C4-2B (cell line): ENCODE data around the gene STRADB.
"Not testable (repeated sequence)": the region's sequence is repeated elsewhere in the genome, so short reads cannot be mapped to it uniquely, and the experiment has no call there.

Experiments
- H3K27ac ChIP-seq: fragments of 450-650 bp; 2 replicates; pipeline ENCODE4 v1.5.1; 2017
- CTCF ChIP-seq: fragments of 450-650 bp; conservative IDR thresholded peaks from 2 replicates; pipeline ENCODE4 v1.5.1; 2017; ENCODE audit warnings: mild to moderate bottlenecking
- ZFX ChIP-seq: fragments of 450-650 bp; IDR thresholded peaks from 2 replicates; pipeline ENCODE4 v1.6.1; 2017

Gene STRADB

GRCh38 chr2:201419057-201419635, 32.4 kb upstream of the STRADB start:
- no peak overlapping the region for H3K27ac ChIP-seq
- TF ChIP-seq ZFX (no peak), CTCF (peak; percentile 29)

GRCh38 chr2:201419986-201420385, 31.6 kb upstream of the STRADB start:
- no peak for TF ChIP-seq CTCF
- no peak for TF ChIP-seq ZFX
- no peak overlapping the region for H3K27ac ChIP-seq

- H3K27ac ChIP-seq = no peak overlapping the region
- TF ChIP-seq ZFX (no peak), CTCF (no peak)
Observed at GRCh38 chr2:201420442-201421113, 31.0 kb upstream of the STRADB start.

- TF ChIP-seq ZFX = no peak
- TF ChIP-seq CTCF = no peak
- no peak overlapping the region for H3K27ac ChIP-seq
Observed at GRCh38 chr2:201425952-201426351, 25.6 kb upstream of the STRADB start.

- not testable (repeated sequence) for H3K27ac ChIP-seq
Observed at GRCh38 chr2:201428366-201428765, 23.2 kb upstream of the STRADB start.

GRCh38 chr2:201429835-201430234, 21.7 kb upstream of the STRADB start:
- not testable (repeated sequence) for H3K27ac ChIP-seq

- H3K27ac ChIP-seq = not testable (repeated sequence)
Observed at GRCh38 chr2:201430322-201430721, 21.2 kb upstream of the STRADB start.

- TF ChIP-seq CTCF (no peak), ZFX (no peak)
- H3K27ac ChIP-seq = no peak overlapping the region
Observed at GRCh38 chr2:201430839-201431238, 20.7 kb upstream of the STRADB start.

GRCh38 chr2:201432038-201432620, 19.4 kb upstream of the STRADB start:
- no peak overlapping the region for H3K27ac ChIP-seq

More at GRCh38 chr2:201432038-201432620, 19.4 kb upstream of the STRADB start:
- TF ChIP-seq CTCF = no peak
- TF ChIP-seq ZFX = no peak
